NCI-H1694 (cell line): ENCODE results near the gene C1QTNF7.
A peak's percentile ranks its signal among the peaks of the same experiment; 100 is the strongest.

Experiments
- DNase-seq: peaks from one replicate; lab custom pipeline; 2025; lab: John Stamatoyannopoulos, UW

The C1QTNF7 gene

GRCh38 chr4:15427701-15428100, at the start of gene C1QTNF7:
TSS of gene C1QTNF7 (plus strand) at chr4:15428033. CDS start at chr4:15435744, 7,711 bp downstream.
- DNase-seq = no peak

DNA sequence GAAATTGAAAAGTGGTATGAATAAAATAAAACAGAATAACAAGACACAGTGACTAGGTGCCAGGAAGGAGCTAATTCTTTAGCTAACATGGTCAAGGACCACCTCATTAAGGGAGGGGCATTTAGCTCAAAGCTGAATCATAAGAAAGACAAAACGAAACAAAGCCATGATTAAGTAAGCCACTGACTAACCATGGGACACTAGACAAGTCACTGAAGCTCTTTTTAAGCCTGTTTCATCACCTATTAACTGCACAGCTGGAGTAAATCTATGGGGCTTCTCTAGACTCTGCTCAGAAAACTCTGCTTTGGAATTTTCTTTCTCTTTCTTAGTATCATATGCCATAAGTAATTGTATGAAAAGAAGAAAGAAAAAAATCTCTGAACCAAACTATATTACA, 49.8 kb upstream of the C1QTNF7 start:
- DNase-seq = no peak

- no peak for DNase-seq
Measured at GRCh38 chr4:15378493-15378892, 49.3 kb upstream of the C1QTNF7 start.

- no peak for DNase-seq
Measured at GRCh38 chr4:15381806-15382338, 46.0 kb upstream of the C1QTNF7 start.

GRCh38 chr4:15382669-15383273, 45.1 kb upstream of the C1QTNF7 start:
- DNase-seq = no peak

DNA sequence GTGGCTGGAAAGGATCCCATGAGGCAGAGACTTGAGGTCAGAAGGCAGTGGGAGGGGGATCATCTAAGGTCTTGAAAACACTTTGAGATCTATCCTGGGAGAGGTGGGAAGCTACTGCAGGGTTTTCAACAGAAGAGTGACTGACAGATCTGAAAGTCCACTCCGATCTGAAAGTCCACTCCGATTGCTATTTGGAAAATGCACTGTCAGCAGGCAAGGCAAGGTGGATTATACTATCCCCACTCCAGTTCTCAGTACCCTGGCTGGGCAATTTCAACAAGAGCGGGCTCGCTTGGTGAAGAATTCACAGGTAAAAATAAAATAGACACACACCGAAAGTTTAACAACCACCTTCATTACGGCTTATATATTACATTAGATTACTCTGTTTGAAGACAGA, 42.3 kb upstream of the C1QTNF7 start:
- no peak for DNase-seq

- DNase-seq = no peak
Measured at GRCh38 chr4:15385928-15386327, 41.9 kb upstream of the C1QTNF7 start.

DNA sequence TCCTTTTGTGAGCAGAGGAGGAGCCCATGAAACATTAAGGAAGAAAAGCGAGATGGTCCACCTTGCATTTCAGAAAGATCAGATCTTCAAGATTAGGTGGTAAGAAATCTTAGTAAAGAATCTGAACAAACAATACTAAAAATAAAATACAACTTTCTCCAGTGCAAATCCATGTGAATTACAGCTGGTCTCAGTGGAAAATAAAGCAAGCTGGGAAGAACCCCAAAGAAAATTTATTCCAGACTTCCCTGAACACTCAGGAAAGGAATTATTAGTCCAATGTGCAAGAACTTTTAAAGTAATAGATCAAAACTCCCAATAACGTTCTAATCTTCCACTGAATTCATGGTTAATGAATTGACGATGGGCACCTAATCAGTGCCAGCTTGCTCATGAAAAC, 37.3 kb upstream of the C1QTNF7 start:
- no peak for DNase-seq

GRCh38 chr4:15392053-15392805, 35.6 kb upstream of the C1QTNF7 start:
- DNase-seq = no peak

DNA sequence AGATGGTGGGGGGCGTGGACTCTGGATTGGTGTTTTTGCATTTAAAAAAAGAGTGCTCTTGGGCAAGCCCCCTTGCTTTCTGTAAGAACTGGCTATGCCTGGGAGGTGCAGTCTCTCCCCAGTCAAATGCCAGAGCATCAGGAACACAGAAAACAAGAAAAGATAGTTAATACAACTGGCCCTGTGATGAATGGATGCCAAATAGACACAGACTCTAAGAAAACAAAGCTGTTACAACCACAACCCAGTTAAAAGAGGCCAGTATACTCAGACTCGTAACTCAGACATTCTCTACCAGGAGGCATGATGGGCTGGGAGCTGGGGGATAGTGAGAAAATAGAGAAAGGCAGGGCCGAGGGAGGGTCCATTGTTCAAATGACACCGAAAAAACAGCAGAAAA, 32.5 kb upstream of the C1QTNF7 start:
- DNase-seq = no peak

DNA sequence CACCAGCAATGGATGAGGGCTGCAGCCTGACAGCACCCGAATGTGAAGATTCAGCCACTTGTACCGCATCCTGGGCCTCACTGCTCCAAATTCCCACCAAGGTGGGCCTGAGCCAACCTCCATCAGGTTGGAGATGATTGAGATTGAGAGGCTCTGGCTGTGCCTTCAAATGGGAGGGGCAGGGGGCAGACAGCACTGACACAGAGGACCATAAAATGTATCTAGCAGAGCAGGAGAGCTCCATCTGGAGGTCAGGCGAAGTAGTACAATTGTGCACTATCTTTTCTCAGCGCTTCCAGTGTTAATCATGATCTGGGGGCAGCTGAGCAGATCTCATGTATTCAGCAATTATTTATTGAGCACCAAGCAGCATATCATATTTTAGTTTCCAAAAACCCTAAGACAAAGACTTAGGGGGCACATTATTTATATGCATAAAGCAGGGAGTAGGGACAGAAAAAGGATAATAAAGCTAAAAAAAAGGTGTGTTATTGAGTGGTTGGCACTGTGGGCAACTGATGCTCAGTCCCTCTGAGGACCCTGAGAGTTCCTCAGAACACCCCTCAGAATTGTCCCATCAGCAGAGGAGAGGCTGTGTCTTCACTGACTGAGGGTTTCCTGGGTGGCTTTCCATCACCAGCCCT, 31.6 kb upstream of the C1QTNF7 start:
- DNase-seq = peak; percentile 10

- DNase-seq = no peak
Measured at GRCh38 chr4:15398001-15398400, 29.8 kb upstream of the C1QTNF7 start.

- DNase-seq = no peak
Measured at GRCh38 chr4:15398732-15399131, 29.1 kb upstream of the C1QTNF7 start.

- DNase-seq = no peak
Measured at GRCh38 chr4:15400226-15400625, 27.6 kb upstream of the C1QTNF7 start.

GRCh38 chr4:15400981-15401671, 26.7 kb upstream of the C1QTNF7 start:
- DNase-seq = no peak

DNA sequence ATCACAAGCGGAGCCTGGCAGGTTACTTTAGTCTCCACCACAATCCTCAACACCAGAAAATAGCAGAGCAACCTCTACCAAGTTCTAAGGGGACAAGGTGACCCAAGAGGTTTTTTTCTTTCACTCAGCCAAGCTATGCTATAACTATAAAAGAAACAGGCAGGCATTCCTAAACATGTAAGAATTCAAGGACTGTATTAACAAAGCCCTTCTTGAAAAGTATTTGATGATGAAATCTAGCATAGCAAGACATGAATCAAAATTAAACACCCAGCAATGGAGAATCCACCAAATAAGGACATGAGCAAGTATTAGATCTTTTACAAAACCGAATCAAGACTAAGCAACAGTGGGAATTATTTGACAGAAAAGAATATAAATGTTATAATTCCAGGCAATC, 25.7 kb upstream of the C1QTNF7 start:
- no peak for DNase-seq

- no peak for DNase-seq
Measured at GRCh38 chr4:15402974-15403373, 24.9 kb upstream of the C1QTNF7 start.

DNA sequence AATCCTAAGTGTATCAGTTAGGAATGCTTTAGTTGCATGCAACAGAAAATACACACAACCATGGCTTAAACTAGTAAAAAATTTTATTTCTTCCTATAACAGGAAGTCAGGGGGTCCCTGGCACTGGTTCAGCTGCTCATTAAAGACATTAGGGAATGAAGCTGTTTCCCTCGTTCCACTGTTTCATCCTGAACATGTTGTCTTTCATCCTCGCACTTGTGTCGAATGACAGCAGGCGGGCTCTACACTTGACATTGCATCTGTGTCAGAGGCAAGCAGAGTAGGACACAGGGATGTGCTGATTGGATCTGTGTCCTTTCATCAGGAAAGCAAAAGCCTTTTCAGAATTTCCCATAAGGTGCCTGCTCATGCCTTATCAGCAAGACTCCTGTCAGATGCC, 22.8 kb upstream of the C1QTNF7 start:
- no peak for DNase-seq

DNA sequence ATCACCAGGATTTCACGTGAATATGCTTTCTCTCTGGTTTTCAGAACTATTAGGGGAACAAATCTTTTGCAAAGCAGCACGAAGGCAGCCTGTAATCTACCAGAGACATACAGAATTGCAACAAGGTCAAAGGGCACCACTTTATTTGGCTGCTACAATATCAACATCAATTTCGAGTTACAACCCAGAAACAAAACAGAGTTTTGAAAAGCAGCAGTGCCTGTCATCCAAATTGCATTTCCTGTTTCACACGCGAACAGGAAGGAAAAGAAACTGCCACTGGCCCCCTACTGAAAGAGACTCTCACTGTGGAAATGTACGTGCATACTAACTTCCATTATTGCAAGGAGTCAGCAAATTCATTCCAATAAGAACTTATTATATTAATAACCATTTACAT, 17.1 kb upstream of the C1QTNF7 start:
- DNase-seq = no peak

DNA sequence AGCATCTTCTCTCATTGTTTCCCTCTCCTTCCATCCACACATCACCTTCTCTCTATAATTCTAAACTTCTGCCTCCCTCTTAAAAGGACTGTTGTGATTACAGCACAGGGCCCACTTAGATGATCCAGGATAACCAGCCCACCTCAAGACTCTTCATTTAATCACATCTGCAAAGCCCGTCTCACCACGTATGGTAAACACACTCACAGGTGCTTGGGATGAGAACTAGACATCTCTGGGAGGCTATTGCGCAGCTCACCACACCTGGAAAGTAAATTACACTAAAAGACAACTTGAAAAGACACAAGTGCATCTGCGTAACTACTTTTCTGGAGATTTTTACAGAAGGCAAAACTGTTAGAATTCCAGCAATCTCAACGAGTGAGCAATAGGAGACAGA, 15.4 kb upstream of the C1QTNF7 start:
- no peak for DNase-seq

GRCh38 chr4:15413010-15413622, 14.7 kb upstream of the C1QTNF7 start:
- DNase-seq = no peak

GRCh38 chr4:15413623-15414019, 14.2 kb upstream of the C1QTNF7 start:
- DNase-seq = no peak
